Testis (tissue), 5 donors: ENCODE measurements around the gene APOA5. TPM values are rescaled to one million over a fixed set of nuclear protein-coding genes. Genes with fewer than 3 reads are reported as not detected.

Source experiments
- DNase-seq: peaks from one replicate; pipeline ENCODE4 v3.0.0-alpha.2; 2019
- H3K27ac ChIP-seq, 2 donors: fragments of 200-600 bp; sonication (generic); one replicate each; pipeline ENCODE4 v1.5.1; 2019
- H3K27me3 ChIP-seq: fragments of 200-600 bp; sonication (generic); one replicate; pipeline ENCODE4 v1.5.1; 2019
- H3K36me3 ChIP-seq: fragments of 200-600 bp; sonication (generic); one replicate; pipeline ENCODE4 v1.5.1; 2017; ENCODE audit warnings: low read depth; ENCODE audit errors: missing control alignments
- H3K4me1 ChIP-seq: fragments of 200-600 bp; sonication (generic); one replicate; pipeline ENCODE4 v1.5.1; 2019
- H3K4me3 ChIP-seq, 2 donors: fragments of 200-600 bp; sonication (generic); one replicate each; pipeline ENCODE4 v1.5.1; 2017 to 2019
- H3K9me3 ChIP-seq: fragments of 200-600 bp; sonication (generic); one replicate; pipeline ENCODE4 v1.5.1; 2017
- POLR2A ChIP-seq: fragments of 450-650 bp; IDR thresholded peaks from one replicate; pipeline ENCODE4 v1.6.1; 2017; ENCODE audit warnings: antibody characterized with exemption, mild to moderate bottlenecking, moderate library complexity
- WGBS, 2 donors: methylation state at CpG; one replicate each; pipeline ENCODE4 v1.1.5; 2018; 5-methylcytosine and 5-hydroxymethylcytosine counted together
- intact Hi-C: fragments of 100-400 bp; cut with DNase I; formaldehyde crosslinking; loops from one replicate; pipeline ENCODE4 v1.15.1; 2023; ENCODE audit warnings: low total_unique reads
- long read RNA-seq, 2 donors: transcript quantifications; one replicate each; lab custom pipeline, GENCODE V29; 2026
- polyA plus RNA-seq: library from polyadenylated mRNA; stranded (reverse); fragments of 350-450 nt; fragmentation: Illumina TruSeq; extraction: RNeasy Lipid Tissue Mini Kit (QIAGEN cat#74804); gene quantifications from one replicate; pipeline ENCODE4 v1.2.3, GENCODE V29; 2014; ENCODE audit warnings: low read depth, low replicate concordance; ENCODE audit not compliant: insufficient read depth
- total RNA-seq, 2 donors: library from RNA; depleted of rRNA; stranded (reverse); fragments of >200 nt; gene quantifications; one replicate each; pipeline ENCODE4 v1.2.3, GENCODE V29; 2016
- TF ChIP-seq, protein P1 (sequence below), 3 experiments: fragments of 450-650 bp in 2 of 3; fragments of 200-600 bp in 1 of 3; sonication (generic) in 1 of 3; IDR thresholded peaks; one replicate each; pipeline ENCODE4 v1.5.1; 2016 to 2019; ENCODE audit warnings: antibody characterized with exemption in 3 of 3, mild to moderate bottlenecking in 2 of 3, moderate library complexity in 1 of 3

The APOA5 gene
- total RNA-seq, result under 1 TPM in 1 of 2 donors, not detected in 1; 0.24 TPM
- not detected for polyA plus RNA-seq
- long read RNA-seq, donor 1, result 0 reads
- long read RNA-seq, donor 2, result 0 reads

DNA sequence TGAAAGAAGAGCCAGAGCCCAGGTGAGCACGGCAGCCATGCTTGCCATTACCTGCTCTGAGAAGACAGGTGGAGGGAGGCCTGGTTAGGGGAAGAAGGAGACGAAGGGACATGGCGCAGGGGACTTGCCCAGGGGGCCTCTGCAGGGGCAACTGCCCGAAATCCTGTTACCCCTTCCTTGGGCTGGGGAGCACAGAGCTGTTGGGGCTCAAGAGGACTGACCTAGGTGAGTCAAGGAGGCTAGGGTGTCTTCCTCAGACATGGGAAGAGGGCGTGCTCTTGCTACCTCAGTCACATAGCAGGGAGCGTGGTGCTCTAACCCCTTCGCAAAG lies at the start of gene APOA5:
Gene APOA5 (minus strand): TSS at position 67 of the 331 bp plus-strand sequence. CDS start 19 bp downstream, at position 48.
- no peaks in the 10 kb centered on the region for H3K36me3 ChIP-seq
- no peak within 1 kb of the TSS for H3K27ac ChIP-seq
- no peak for TF ChIP-seq POLR2A
- TF ChIP-seq, protein P1, sequence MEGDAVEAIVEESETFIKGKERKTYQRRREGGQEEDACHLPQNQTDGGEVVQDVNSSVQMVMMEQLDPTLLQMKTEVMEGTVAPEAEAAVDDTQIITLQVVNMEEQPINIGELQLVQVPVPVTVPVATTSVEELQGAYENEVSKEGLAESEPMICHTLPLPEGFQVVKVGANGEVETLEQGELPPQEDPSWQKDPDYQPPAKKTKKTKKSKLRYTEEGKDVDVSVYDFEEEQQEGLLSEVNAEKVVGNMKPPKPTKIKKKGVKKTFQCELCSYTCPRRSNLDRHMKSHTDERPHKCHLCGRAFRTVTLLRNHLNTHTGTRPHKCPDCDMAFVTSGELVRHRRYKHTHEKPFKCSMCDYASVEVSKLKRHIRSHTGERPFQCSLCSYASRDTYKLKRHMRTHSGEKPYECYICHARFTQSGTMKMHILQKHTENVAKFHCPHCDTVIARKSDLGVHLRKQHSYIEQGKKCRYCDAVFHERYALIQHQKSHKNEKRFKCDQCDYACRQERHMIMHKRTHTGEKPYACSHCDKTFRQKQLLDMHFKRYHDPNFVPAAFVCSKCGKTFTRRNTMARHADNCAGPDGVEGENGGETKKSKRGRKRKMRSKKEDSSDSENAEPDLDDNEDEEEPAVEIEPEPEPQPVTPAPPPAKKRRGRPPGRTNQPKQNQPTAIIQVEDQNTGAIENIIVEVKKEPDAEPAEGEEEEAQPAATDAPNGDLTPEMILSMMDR (IDR thresholded peaks at IDR 0.05), result no peak
- no peaks in the 10 kb centered on the region for H3K27me3 ChIP-seq
- intact Hi-C loops, result loop anchor here (5.0 kb wide), 1 partner anchor 316 kb away; no protein-coding TSS in a partner anchor
- H3K4me1 ChIP-seq, result peaks cover 11% of the 10 kb centered on the region
- H3K9me3 ChIP-seq, result no peaks in the 10 kb centered on the region
- no peak within 1 kb of the TSS for H3K4me3 ChIP-seq
- no peak for DNase-seq
- WGBS, 2 donors, result 80 to 88% methylated on average over 5 to 7 of the region's 7 CpGs

DNA sequence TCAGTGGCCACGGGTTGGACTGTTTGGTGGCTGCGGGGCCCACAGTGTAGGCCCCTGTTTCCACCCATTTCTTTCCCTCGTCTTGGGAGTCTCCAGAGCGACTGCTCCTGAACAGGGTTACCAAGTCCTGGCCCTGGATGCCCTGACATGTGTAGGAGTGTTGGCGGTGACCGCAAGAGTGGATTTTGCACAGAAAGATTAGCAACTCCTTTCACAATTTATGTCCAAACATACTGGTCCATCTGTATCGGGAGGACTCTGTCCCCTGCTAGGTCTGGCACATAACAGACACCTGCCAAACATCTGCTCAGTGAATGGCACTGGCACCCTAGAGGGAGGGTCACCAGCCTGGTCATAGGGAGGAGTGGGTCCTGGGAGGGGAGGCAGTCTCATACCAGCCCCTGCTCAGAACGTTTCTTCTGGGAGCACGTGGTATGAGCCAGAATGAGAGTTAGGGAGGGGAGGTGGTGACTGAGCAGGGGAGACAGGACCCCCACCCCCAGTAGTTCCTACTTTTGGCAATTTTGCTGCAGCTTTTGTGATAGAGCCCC lies 49.1 kb upstream of the APOA5 start:
- Histone ChIP-seq H3K36me3 (no peaks in the 10 kb centered on the region), H3K9me3 (no peaks in the 10 kb centered on the region), H3K4me1 (peaks cover 33% of the 10 kb centered on the region), H3K4me3 (no peak overlapping the region), H3K27ac (no peak overlapping the region), H3K27me3 (no peaks in the 10 kb centered on the region)
- WGBS, 2 donors, result 70 to 73% methylated on average over 9 of the region's 9 CpGs
- TF ChIP-seq, protein P1 (IDR thresholded peaks at IDR 0.05), result no peak
- no peak for TF ChIP-seq POLR2A
- DNase-seq, result no peak
- intact Hi-C loops, result no loop called here

DNA sequence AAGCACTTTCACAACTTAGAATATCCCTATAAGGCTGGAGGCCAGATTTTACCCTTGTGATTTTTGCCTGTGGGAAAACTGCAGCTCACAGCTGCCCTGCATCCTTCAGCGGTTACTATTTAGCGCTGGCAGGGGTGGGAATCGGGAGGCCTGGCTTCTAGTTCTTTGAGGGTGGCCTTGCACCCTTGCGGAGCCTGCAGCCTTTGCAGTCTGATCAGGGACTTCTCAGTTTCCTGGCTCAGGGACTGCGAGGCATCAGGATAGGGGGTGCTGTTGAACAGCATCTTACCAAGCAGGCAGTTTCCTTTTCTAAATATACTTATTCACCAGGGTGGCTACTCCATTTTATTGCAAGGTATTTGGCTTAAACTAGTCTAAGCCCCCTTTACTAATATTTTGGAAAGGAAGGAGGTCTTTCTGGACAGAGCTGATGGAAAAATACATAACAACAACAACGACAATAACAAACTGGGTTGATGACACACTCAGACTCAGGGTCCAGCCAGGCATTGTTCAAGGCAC lies 48.6 kb upstream of the APOA5 start:
- peaks cover 36% of the 10 kb centered on the region for H3K4me1 ChIP-seq
- no peak overlapping the region for H3K27ac ChIP-seq
- H3K4me3 ChIP-seq, result no peak overlapping the region

GRCh38 chr11:116838321-116839084 lies 46.8 kb upstream of the APOA5 start:
- H3K4me3 ChIP-seq, result no peak overlapping the region
- no peak for TF ChIP-seq POLR2A
- TF ChIP-seq, protein P1 (IDR thresholded peaks at IDR 0.05), result no peak
- intact Hi-C loops, result no loop called here
- DNase-seq, result no peak
- H3K4me1 ChIP-seq, result peaks cover 41% of the 10 kb centered on the region
- no peaks in the 10 kb centered on the region for H3K36me3 ChIP-seq
- 84 to 96% methylated on average over 6 of the region's 6 CpGs for WGBS, 2 donors
- H3K9me3 ChIP-seq, result no peaks in the 10 kb centered on the region
- no peaks in the 10 kb centered on the region for H3K27me3 ChIP-seq
- H3K27ac ChIP-seq, result no peak overlapping the region

More for the DNA sequence above, 48.6 kb upstream of the APOA5 start:
- intact Hi-C loops, result no loop called here
- no peak for DNase-seq
- WGBS, 2 donors, result 50 to 55% methylated on average over 6 of the region's 6 CpGs
- Histone ChIP-seq H3K27me3 (no peaks in the 10 kb centered on the region), H3K9me3 (no peaks in the 10 kb centered on the region), H3K36me3 (no peaks in the 10 kb centered on the region)
- TF ChIP-seq POLR2A, result no peak
- TF ChIP-seq, protein P1 (IDR thresholded peaks at IDR 0.05), result no peak
